K562 (cell line): Measurements from ENCODE around the gene PSME1. TPM values are rescaled to one million over a fixed set of nuclear protein-coding genes. Genes with fewer than 3 reads are reported as not detected.

Source experiments
- CBFB ChIP-seq: sonication (generic); formaldehyde crosslinking; IDR thresholded peaks from 2 replicates; pipeline ENCODE4 v1.4.0; 2020; ENCODE audit warnings: mild to moderate bottlenecking, missing genetic modification reagents
- ERF ChIP-seq: fragments of 450-650 bp; formaldehyde crosslinking; IDR thresholded peaks from 2 replicates; pipeline ENCODE4 v1.4.0; 2020; ENCODE audit warnings: mild to moderate bottlenecking, mixed read lengths
- FOXJ3 ChIP-seq: sonication (generic); formaldehyde crosslinking; IDR thresholded peaks from 2 replicates; pipeline ENCODE4 v1.4.0; 2020; ENCODE audit warnings: mild to moderate bottlenecking, missing genetic modification reagents
- HCFC1 ChIP-seq: IDR thresholded peaks from 2 replicates; pipeline ENCODE4 v1.6.1; 2012; ENCODE audit warnings: low read depth, low read length, improper control_type of control experiment
- HNRNPUL1 ChIP-seq: fragments of 200-400 bp; formaldehyde crosslinking; IDR thresholded peaks from 2 replicates; pipeline ENCODE4 v1.6.1; 2017; ENCODE audit warnings: low read length
- KLF16 ChIP-seq: IDR thresholded peaks from 2 replicates; pipeline ENCODE4 v1.6.1; 2016; ENCODE audit warnings: antibody characterized with exemption
- LARP7 ChIP-seq: fragments of 450-650 bp; IDR thresholded peaks from 2 replicates; pipeline ENCODE4 v1.6.1; 2016
- MECOM ChIP-seq: fragments of 250-450 bp; sonication (Bioruptor Pico); IDR thresholded peaks from 2 replicates; pipeline ENCODE4 v1.8.0; 2022; ENCODE audit warnings: inconsistent platforms
- MIER1 ChIP-seq: fragments of 450-650 bp; IDR thresholded peaks from 2 replicates; pipeline ENCODE4 v1.6.1; 2016; ENCODE audit warnings: antibody characterized with exemption, mild to moderate bottlenecking, low read depth
- MXI1 ChIP-seq: IDR thresholded peaks from 2 replicates; pipeline ENCODE4 v1.6.1; 2011; ENCODE audit warnings: low read depth, mild to moderate bottlenecking, improper control_type of control experiment, low read length
- NFE2L1 ChIP-seq: fragments of 450-650 bp; IDR thresholded peaks from 2 replicates; pipeline ENCODE4 v1.6.1; 2016; ENCODE audit warnings: missing genetic modification characterization, low read depth, mild to moderate bottlenecking, missing compliant biosample characterization, moderate library complexity, borderline replicate concordance
- POLR2A ChIP-seq: fragments of 450-650 bp; conservative IDR thresholded peaks from 2 replicates; pipeline ENCODE4 v1.6.1; 2016
- RBM15 ChIP-seq: fragments of 200-400 bp; formaldehyde crosslinking; IDR thresholded peaks from 2 replicates; pipeline ENCODE4 v1.6.1; 2018; ENCODE audit warnings: mild to moderate bottlenecking, low read length, moderate library complexity; ENCODE audit not compliant: insufficient read depth
- RCOR1 ChIP-seq, 2 experiments: IDR thresholded peaks; 2 replicates each; pipeline ENCODE4 v1.6.1; 2012; ENCODE audit warnings: low read depth in 2 of 2, low read length in 2 of 2, borderline replicate concordance in 1 of 2, improper control_type of control experiment in 1 of 2
- SMAD4 ChIP-seq: fragments of 250-450 bp; sonication (Bioruptor Pico); conservative IDR thresholded peaks from 2 replicates; pipeline ENCODE4 v1.8.0; 2021; ENCODE audit warnings: inconsistent platforms, mild to moderate bottlenecking, moderate library complexity
- SMARCE1 ChIP-seq: fragments of 450-650 bp; IDR thresholded peaks from 2 replicates; pipeline ENCODE4 v1.7.1; 2016; ENCODE audit warnings: mild to moderate bottlenecking
- SNRNP70 ChIP-seq: fragments of 200-400 bp; formaldehyde crosslinking; optimal IDR thresholded peaks from 2 replicates; pipeline ENCODE3; 2017; ENCODE audit warnings: low read depth, low read length
- ZKSCAN3 ChIP-seq: fragments of 250-450 bp; sonication (Bioruptor Pico); IDR thresholded peaks from 2 replicates; pipeline ENCODE4 v1.4.0; 2020
- ZNF224 ChIP-seq: sonication (generic); formaldehyde crosslinking; IDR thresholded peaks from 2 replicates; pipeline ENCODE4 v1.8.0; 2022; ENCODE audit warnings: mild to moderate bottlenecking, missing genetic modification reagents
- ZNF766 ChIP-seq: fragments of 200-800 bp; sonication (Bioruptor generic); conservative IDR thresholded peaks from 2 replicates; pipeline ENCODE4 v1.6.1; 2016; ENCODE audit warnings: missing genetic modification characterization, missing compliant biosample characterization
- polyA plus RNA-seq, 8 experiments: library from polyadenylated mRNA; depleted of rRNA in 4 of 8; stranded (reverse) in 5 of 8; unstranded in 3 of 8; fragments of >200 nt; fragmentation: Nextera tagmentation in 2 of 8; fragmentation: Illumina TruSeq in 1 of 8; extraction: Ambion mirVana in 2 of 8; extraction: Trizol in 1 of 8; gene quantifications; 2 replicates each; pipeline versions ENCODE4 v1.2.1 to v1.2.3, GENCODE V29; 2011 to 2014; ENCODE audit warnings: inconsistent platforms in 1 of 8, missing spikeins in 1 of 8
- total RNA-seq, 7 experiments: library from RNA; depleted of rRNA in 6 of 7; stranded (reverse); fragments of >200 nt in 6 of 7; fragmentation: Illumina TruSeq in 2 of 7; extraction: Trizol in 2 of 7; gene quantifications; 2 replicates each; pipeline versions ENCODE4 v1.2.1 to v1.2.3, GENCODE V29; 2011 to 2021; ENCODE audit warnings: low replicate concordance in 1 of 7
- TF ChIP-seq, protein P1 (sequence below): sonication (generic); formaldehyde crosslinking; IDR thresholded peaks from 2 replicates; pipeline ENCODE4 v1.8.1; 2023; ENCODE audit warnings: mild to moderate bottlenecking, missing genetic modification reagents
- TF ChIP-seq, protein P2 (sequence below): sonication (generic); formaldehyde crosslinking; IDR thresholded peaks from 2 replicates; pipeline ENCODE4 v1.8.0; 2022; ENCODE audit warnings: missing genetic modification reagents, mild to moderate bottlenecking, borderline replicate concordance
- TF ChIP-seq, protein P3 (sequence below): fragments of 450-650 bp; formaldehyde crosslinking; IDR thresholded peaks from 2 replicates; pipeline ENCODE4 v1.4.0; 2020; ENCODE audit warnings: mild to moderate bottlenecking, mixed read lengths

The PSME1 gene
- total and polyA plus RNA-seq, 9 of the 15 experiments (the other 6 are each of a cell fraction or from before 2014, with no cell fraction given): 20.3 to 180 (median 67.5) TPM

DNA sequence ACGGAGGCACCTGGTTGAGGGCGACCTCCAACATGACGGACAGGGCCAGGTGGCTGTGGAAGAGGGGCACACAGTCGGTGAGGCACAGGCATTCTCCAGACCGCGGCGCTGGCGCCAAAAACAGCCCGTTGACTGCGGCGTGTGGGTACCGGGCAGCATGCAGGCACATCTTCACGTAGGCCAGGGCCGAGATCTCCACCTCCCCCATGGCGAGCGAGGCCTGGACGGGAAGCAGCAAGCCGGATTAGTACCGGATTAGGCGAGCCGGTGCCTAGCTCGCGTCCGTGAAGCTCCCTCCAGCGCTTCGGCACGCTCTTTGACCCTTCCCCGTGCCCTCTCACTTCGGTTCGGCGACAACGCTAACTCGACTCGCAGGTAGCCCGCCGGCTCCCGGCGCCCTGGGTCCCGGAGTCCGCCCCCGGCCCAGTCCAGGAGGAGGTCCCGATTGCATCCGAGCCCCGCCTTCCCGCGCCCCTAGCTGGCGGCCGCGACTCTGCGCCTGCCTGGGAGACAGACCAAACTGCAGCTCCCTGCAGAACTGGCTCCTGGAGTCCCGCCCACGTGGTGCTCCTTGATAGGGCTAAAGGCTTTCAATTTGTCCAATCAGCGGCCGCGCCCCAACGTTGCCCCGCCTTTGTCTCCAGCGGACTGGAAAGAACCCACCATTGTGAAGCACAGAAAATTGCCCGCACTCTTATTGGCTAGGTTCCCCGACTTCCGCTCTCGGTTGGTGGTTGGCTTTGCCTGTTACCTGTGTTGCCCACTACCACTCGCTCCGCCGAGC, 5.3 kb downstream of the PSME1 start, which contains the start of gene EMC9 (continued):
- TF ChIP-seq, protein P1, sequence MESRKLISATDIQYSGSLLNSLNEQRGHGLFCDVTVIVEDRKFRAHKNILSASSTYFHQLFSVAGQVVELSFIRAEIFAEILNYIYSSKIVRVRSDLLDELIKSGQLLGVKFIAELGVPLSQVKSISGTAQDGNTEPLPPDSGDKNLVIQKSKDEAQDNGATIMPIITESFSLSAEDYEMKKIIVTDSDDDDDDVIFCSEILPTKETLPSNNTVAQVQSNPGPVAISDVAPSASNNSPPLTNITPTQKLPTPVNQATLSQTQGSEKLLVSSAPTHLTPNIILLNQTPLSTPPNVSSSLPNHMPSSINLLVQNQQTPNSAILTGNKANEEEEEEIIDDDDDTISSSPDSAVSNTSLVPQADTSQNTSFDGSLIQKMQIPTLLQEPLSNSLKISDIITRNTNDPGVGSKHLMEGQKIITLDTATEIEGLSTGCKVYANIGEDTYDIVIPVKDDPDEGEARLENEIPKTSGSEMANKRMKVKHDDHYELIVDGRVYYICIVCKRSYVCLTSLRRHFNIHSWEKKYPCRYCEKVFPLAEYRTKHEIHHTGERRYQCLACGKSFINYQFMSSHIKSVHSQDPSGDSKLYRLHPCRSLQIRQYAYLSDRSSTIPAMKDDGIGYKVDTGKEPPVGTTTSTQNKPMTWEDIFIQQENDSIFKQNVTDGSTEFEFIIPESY (CRISPR knock-in tag): no peak
- TF ChIP-seq ZKSCAN3 (CRISPR knock-in tag): no peak
- no peak for TF ChIP-seq SNRNP70
- TF ChIP-seq, protein P2, sequence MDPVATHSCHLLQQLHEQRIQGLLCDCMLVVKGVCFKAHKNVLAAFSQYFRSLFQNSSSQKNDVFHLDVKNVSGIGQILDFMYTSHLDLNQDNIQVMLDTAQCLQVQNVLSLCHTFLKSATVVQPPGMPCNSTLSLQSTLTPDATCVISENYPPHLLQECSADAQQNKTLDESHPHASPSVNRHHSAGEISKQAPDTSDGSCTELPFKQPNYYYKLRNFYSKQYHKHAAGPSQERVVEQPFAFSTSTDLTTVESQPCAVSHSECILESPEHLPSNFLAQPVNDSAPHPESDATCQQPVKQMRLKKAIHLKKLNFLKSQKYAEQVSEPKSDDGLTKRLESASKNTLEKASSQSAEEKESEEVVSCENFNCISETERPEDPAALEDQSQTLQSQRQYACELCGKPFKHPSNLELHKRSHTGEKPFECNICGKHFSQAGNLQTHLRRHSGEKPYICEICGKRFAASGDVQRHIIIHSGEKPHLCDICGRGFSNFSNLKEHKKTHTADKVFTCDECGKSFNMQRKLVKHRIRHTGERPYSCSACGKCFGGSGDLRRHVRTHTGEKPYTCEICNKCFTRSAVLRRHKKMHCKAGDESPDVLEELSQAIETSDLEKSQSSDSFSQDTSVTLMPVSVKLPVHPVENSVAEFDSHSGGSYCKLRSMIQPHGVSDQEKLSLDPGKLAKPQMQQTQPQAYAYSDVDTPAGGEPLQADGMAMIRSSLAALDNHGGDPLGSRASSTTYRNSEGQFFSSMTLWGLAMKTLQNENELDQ: no peak
- no peak for TF ChIP-seq HNRNPUL1
- TF ChIP-seq, protein P3, sequence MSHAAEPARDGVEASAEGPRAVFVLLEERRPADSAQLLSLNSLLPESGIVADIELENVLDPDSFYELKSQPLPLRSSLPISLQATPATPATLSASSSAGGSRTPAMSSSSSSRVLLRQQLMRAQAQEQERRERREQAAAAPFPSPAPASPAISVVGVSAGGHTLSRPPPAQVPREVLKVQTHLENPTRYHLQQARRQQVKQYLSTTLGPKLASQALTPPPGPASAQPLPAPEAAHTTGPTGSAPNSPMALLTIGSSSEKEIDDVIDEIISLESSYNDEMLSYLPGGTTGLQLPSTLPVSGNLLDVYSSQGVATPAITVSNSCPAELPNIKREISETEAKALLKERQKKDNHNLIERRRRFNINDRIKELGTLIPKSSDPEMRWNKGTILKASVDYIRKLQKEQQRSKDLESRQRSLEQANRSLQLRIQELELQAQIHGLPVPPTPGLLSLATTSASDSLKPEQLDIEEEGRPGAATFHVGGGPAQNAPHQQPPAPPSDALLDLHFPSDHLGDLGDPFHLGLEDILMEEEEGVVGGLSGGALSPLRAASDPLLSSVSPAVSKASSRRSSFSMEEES (CRISPR knock-in tag): no peak
- no peak for TF ChIP-seq FOXJ3 (CRISPR knock-in tag)
- TF ChIP-seq MIER1: no peak
- no peak for TF ChIP-seq SMARCE1
- TF ChIP-seq ERF (CRISPR knock-in tag): no peak
- peak in 1 of 2 experiments; percentile 73; a peak in 2 of 4 replicates for TF ChIP-seq RCOR1 (IDR thresholded peaks at IDR 0.05; ENCODE audit: borderline replicate concordance in 1 of 2, low read depth in 2 of 2, low read length in 2 of 2)
- TF ChIP-seq ZNF766 (CRISPR knock-in tag): no peak
- no peak for TF ChIP-seq MECOM (CRISPR knock-in tag)
- no peak for TF ChIP-seq HCFC1
- TF ChIP-seq LARP7: no peak
- TF ChIP-seq CBFB (CRISPR knock-in tag): no peak
- TF ChIP-seq SMAD4: no peak
- TF ChIP-seq ZNF224 (CRISPR knock-in tag): no peak
- TF ChIP-seq NFE2L1 (tag): no peak
- TF ChIP-seq RBM15: no peak
- TF ChIP-seq KLF16: no peak
- TF ChIP-seq POLR2A: peak; percentile 74
- no peak for TF ChIP-seq MXI1
